SU-DHL-6 (cell line): Measurements from ENCODE around the gene ZXDC.

ENCODE experiments used
- H2AFZ ChIP-seq: fragments of 200-600 bp; sonication (generic); 2 replicates; pipeline ENCODE4 v1.6.1; 2014; ENCODE audit warnings: low read depth, mild to moderate bottlenecking, moderate library complexity, mixed read lengths, antibody characterized with exemption, low read length; ENCODE audit not compliant: severe bottlenecking
- H3F3A ChIP-seq: fragments of 200-600 bp; shearing (Covaris generic); 2 replicates; pipeline ENCODE4 v1.6.0; 2016; ENCODE audit warnings: antibody characterized with exemption, mild to moderate bottlenecking; ENCODE audit not compliant: insufficient read depth
- H3K27ac ChIP-seq: fragments of 200-600 bp; sonication (generic); 2 replicates; pipeline ENCODE4 v1.5.1; 2016; ENCODE audit warnings: low read depth, mild to moderate bottlenecking, low read length, moderate library complexity, mixed read lengths
- H3K27me3 ChIP-seq: fragments of 200-600 bp; sonication (generic), shearing (Covaris generic); 2 replicates; pipeline ENCODE4 v1.6.0; 2014; ENCODE audit warnings: mild to moderate bottlenecking, low read length
- H3K36me3 ChIP-seq: fragments of 200-600 bp; sonication (generic); 2 replicates; pipeline ENCODE4 v1.6.1; 2014; ENCODE audit warnings: mild to moderate bottlenecking, low read length, mixed read lengths
- H3K4me2 ChIP-seq: fragments of 300-600, 200-600 bp; shearing (Covaris generic), sonication (generic); 2 replicates; pipeline ENCODE4 v1.6.0; 2014; ENCODE audit warnings: low read length, low read depth, mild to moderate bottlenecking; ENCODE audit not compliant: poor library complexity, severe bottlenecking
- H3K4me3 ChIP-seq: fragments of 200-600 bp; sonication (generic); 2 replicates; pipeline ENCODE4 v1.5.1; 2014; ENCODE audit warnings: antibody characterized with exemption, low read length, mild to moderate bottlenecking, mixed read lengths; ENCODE audit not compliant: insufficient read depth, poor library complexity, severe bottlenecking
- H3K79me2 ChIP-seq: fragments of 200-600 bp; sonication (generic); 2 replicates; pipeline ENCODE4 v1.6.1; 2014; ENCODE audit warnings: mild to moderate bottlenecking, low read length, moderate library complexity; ENCODE audit not compliant: insufficient read depth
- H3K9ac ChIP-seq: fragments of 200-600 bp; sonication (generic); 2 replicates; pipeline ENCODE4 v1.7.0; 2014; ENCODE audit warnings: mild to moderate bottlenecking, low read length
- H3K9me2 ChIP-seq: fragments of 200-600 bp; sonication (generic); replicated peaks from 2 replicates; pipeline ENCODE4 v1.6.1; 2014; ENCODE audit warnings: low read length; ENCODE audit not compliant: insufficient read depth
- H3K9me3 ChIP-seq: fragments of 200-600 bp; sonication (generic); 2 replicates; pipeline ENCODE4 v1.6.1; 2014; ENCODE audit warnings: low read length, mixed read lengths; ENCODE audit not compliant: insufficient read depth
- H4K20me1 ChIP-seq: fragments of 200-600 bp; sonication (generic); 2 replicates; pipeline ENCODE4 v1.6.1; 2014; ENCODE audit warnings: low read depth, mild to moderate bottlenecking, antibody characterized with exemption, low read length, moderate library complexity, mixed read lengths
- CTCF ChIP-seq: fragments of 200-600 bp; sonication (generic); IDR thresholded peaks from one replicate; pipeline ENCODE4 v1.5.1; 2017; ENCODE audit warnings: antibody characterized with exemption, mild to moderate bottlenecking, low read length, moderate library complexity; ENCODE audit not compliant: insufficient read depth, poor library complexity, severe bottlenecking
- EZH2phosphoT487 ChIP-seq: fragments of 200-600 bp; sonication (generic), shearing (Covaris generic); conservative IDR thresholded peaks from 2 replicates; pipeline ENCODE4 v1.6.1; 2018; ENCODE audit warnings: mild to moderate bottlenecking, antibody characterized with exemption, low read length, moderate library complexity, mixed read lengths

The ZXDC gene

GRCh38 chr3:126419886-126420786, 55.6 kb downstream of the ZXDC start:
- Histone ChIP-seq H2AFZ (no peak overlapping the region), H3K4me3 (no peak overlapping the region), H3K9ac (no peak overlapping the region), H3K27ac (no peak overlapping the region), H3K27me3 (no peaks in the 10 kb centered on the region), H3F3A (no peaks in the 10 kb centered on the region), H3K9me2 (no peaks in the 10 kb centered on the region), H3K9me3 (no peaks in the 10 kb centered on the region), H3K4me2 (no peak overlapping the region), H3K36me3 (no peaks in the 10 kb centered on the region), H3K79me2 (no peaks in the 10 kb centered on the region), H4K20me1 (no peaks in the 10 kb centered on the region)
- TF ChIP-seq EZH2phosphoT487 (no peak), CTCF (no peak)

- Histone ChIP-seq H3K9me3 (no peaks in the 10 kb centered on the region), H4K20me1 (no peaks in the 10 kb centered on the region), H3K9me2 (no peaks in the 10 kb centered on the region), H3K4me2 (no peak overlapping the region), H3K4me3 (no peak overlapping the region), H3K9ac (no peak overlapping the region), H3K36me3 (no peaks in the 10 kb centered on the region), H3K27ac (no peak overlapping the region), H2AFZ (no peak overlapping the region), H3K27me3 (no peaks in the 10 kb centered on the region), H3K79me2 (no peaks in the 10 kb centered on the region), H3F3A (no peaks in the 10 kb centered on the region)
- TF ChIP-seq EZH2phosphoT487 (no peak), CTCF (no peak)
Measured at GRCh38 chr3:126419151-126419703, 56.5 kb downstream of the ZXDC start.

- H3K4me2 ChIP-seq: no peak overlapping the region
- no peak overlapping the region for H2AFZ ChIP-seq
- no peaks in the 10 kb centered on the region for H3K36me3 ChIP-seq
Measured at GRCh38 chr3:126418661-126419131, 57.0 kb downstream of the ZXDC start.

More at GRCh38 chr3:126418661-126419131, 57.0 kb downstream of the ZXDC start:
- Histone ChIP-seq H3K79me2 (no peaks in the 10 kb centered on the region), H3K9me3 (no peaks in the 10 kb centered on the region), H3K4me3 (no peak overlapping the region), H3K27me3 (no peaks in the 10 kb centered on the region), H3K9me2 (no peaks in the 10 kb centered on the region), H3K27ac (no peak overlapping the region), H3K9ac (no peak overlapping the region), H4K20me1 (no peaks in the 10 kb centered on the region), H3F3A (no peaks in the 10 kb centered on the region)
- TF ChIP-seq EZH2phosphoT487 (no peak), CTCF (no peak)
